ENCODE measurements around the gene COL19A1.

GRCh38 chr6:70136996-70137395, 270.6 kb downstream of the COL19A1 start:
- no peak for TF ChIP-seq CTCF (IDR thresholded peaks at IDR 0.05; ENCODE audit: insufficient read depth, low read length, poor library complexity, severe bottlenecking)
- no peak for TF ChIP-seq EZH2phosphoT487 (conservative IDR thresholded peaks at IDR 0.05; ENCODE audit: low read length)

Measured in SU-DHL-6 (cell line).